NCI-H1417 (cell line): ENCODE measurements around the gene PIPOX.
"Not testable (repeated sequence)": the region's sequence is repeated elsewhere in the genome, so short reads cannot be mapped to it uniquely, and the experiment has no call there.

Source experiments
- DNase-seq, 3 experiments: peaks; one replicate each; lab custom pipeline; 2025; lab: John Stamatoyannopoulos, UW

PIPOX gene

DNA sequence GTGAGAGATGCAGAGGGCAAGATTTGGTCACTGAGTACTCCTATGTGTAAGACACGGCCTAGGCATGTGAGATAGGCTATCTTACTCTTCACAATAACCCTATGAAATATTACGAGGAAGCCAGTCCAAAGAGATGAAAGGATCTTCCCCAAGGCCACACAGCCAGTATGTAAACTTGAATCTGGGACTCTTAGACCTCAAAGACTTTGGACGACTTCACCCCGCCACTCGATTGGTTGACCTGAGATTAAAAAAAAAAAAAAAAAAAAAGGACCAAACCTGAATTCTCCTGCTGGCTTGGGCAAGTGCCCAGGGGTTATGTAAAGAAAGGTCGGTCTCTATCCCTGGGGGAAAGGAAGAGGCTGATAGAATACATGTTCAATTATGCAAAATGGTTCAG, 33.1 kb downstream of the PIPOX start:
- DNase-seq: no peak

DNA sequence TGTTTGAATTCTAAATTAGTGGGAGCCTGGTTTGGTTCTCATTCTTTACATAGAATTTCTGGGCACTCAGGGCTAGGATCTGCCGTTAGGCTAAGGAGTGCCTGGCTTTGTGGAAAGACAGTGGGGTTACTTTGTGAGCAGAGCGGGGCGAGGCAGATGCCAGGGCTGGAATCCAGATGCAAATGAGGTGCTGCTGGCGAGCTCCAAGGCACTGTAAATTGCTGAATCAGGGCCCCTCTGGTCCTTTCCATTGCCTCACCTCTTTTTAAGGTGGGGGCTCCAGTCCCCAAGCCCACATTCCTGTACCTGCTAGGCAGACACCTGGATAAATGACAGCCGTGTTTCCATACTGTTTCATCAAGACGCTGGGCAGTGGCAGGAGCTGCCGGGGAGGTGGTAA, 33.8 kb downstream of the PIPOX start:
- DNase-seq: no peak

DNA sequence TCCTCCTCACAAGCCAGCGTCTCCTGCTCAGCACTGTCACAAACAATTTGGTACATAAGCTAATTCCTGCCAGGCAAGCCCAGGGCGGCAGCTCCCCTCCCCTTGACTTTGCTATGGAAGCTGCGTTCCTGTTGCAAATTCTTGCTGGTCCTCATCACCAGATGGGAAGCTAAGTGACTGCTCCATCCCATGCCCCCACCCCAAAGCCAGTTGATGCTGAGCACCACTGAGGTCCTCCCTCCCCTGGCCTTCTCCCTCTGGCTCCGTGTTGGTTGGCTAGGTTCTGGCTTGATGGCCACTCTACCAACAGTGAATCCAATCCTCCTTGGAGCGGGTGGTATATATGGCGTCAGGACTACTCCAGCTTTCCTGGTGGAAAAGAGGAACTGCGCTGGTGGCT, 34.4 kb downstream of the PIPOX start:
- DNase-seq: no peak

DNA sequence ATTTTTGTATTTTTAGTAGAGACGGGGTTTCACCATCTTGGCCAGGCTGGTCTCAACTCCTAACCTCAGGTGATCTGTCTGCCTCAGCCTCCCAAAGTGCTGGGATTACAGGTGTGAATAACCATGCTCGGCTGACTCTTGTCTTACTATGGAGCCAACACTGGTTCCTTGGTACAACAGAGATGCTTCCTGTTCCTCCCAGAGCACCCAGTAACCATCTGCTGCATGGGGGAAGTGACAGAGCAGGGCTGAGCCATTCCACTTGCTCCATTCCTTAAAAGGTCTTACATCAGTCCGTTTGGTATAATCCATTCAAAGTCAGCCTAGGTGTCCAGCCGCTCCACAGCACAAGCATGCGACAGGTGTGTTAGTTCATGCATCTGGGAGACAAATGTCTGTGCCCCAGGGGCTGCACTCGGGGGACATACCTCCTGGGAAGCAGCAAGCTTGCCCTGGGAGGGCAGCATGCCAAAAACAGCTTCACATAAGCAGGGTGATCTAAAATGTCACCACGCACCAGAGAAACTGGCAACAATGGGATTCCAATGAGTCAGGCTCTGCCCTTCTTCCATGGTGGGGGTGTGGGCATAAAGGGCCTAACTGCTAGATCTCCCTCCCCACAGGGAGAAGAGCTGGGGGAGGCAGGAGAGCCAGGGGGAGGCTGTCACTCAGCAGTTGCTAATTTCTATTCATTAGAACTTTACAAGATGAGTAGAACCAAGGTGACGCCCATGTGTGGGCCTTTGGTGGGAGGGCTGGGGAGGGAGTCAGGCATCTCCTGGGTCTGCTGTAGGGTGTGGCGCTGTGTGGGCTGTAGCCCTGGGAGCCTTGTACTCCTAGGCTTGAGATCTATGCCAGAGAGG, 35.5 kb downstream of the PIPOX start:
- peak in 2 of 3 experiments; percentile 16 to 60 for DNase-seq

DNA sequence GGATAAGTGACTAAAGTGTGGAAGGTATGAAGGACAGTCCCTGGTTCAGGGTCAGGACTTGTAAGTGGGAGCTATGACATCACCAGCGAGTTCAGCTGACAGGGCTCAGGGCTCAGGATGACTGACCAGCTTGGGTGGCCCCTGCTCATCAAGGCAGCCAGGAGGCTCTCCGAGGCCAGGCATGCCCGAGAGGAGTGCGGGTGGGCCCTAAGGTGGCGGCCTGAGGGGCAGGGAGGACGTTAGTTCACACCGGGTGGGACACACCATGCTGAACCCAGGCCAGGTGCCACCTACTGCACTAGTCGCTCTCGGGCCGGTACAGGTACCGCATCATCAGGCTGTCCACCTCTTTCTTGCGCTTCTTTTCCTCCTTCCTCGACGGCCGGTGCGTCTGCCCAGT, 36.5 kb downstream of the PIPOX start:
- DNase-seq: no peak

DNA sequence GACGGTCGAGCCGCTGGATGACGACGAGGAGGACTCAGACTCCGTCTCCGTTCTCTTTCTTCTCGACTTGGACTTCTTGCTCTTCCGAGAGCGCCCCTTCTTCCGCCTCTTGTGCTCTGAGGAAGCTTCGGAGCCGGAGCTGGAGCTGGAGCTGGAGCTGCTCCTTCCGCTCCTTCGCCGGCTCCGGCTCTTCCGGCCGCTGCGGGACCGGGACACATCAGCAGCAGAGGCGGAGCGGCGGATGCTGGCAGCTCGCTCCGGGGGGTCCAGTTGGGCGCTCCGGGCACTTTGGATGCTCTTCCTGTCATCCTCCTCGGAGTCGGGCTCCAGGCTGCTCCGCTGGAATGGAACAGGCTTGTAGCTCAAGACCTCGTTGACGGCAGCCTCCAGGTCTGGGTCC, 36.9 kb downstream of the PIPOX start:
- no peak for DNase-seq

DNA sequence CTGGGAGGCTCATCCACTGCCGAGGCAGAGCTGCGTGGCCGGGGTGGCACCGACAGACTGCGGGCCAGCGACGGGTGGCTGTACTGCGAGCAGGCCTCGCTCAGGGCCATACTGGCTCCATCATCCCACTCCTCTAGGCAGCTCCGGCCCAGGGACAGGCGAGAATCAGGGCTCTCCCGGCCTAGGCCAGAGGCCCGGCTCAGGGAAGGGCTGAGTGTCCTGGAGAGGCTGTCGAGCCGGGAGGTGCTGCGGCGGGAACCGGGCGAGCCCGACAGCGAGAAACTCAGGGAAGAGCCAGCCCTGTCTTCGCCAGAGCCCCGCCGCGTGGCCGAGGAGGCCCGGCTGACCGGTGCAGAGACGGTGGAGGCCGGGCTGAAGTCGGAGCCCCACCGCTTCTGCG, 37.4 kb downstream of the PIPOX start:
- DNase-seq: no peak

DNA sequence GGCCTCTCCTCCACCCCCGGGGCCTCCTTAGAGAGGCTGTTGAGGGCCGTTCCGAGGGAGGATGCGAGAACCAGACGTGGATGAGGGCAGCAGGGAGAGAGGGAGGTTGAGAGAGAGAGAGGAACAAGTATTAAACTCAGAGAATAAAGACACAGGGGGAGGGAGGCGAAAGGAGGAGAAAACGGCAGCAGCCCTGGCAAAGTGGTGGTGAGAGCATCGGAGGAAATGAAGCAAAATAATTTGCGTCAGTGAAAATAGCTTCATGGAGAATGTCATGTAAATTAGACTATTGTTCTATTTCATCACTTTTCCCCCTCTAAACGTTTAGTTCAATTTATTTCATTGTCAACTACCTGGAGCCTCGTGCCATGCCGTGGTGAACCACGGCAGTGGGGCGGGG, 38.0 kb downstream of the PIPOX start:
- DNase-seq: no peak

DNA sequence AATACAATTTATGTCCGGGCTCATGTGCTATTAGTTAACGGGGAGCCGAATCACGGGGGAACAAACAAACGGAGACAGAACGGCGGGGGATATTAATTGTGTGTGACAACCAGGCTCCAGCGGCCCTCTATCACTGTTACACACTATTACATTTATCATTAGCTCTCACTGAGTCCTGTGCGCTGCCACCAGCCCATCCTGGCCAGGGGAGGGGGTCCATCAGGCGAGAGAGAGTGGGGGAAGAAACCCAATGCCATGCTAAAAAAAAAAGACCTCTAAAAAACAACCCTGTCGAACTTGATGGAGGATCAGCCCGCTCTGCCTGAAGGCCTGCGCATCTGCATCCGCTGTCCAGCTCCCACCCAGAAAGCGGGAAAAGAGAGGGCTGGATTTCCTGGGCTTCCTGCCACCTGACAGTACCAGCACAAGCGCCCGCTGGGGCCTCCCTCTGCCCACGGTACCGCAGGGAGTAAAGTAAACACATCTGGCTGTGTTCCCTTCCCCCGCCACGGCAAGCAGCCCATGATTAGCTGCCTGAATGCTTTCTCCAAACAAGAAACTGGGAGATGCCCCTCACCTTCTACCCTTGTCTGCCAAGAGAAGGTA, 41.7 kb downstream of the PIPOX start:
- peak; percentile 80 to 99 (median 98) for DNase-seq

DNA sequence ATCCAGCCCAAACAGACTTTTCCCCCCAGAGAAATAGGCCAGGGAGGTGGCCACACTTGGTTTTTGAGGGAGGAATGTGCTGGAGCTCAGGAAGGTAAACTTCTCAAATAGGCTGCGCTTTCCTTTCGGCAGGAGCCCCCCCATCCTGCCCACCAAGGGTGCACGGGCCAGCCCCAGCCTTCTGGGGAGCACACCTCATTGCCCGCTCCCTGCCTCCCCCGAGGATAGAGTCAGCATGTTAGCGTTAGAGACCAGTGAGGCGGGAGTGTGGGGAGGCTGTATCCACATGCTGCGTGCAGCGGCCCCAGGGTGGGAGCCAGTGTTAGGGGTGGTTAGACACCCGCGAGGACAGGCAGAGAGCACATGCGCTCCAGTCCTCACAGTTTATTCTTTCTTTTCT, 42.3 kb downstream of the PIPOX start:
- DNase-seq: no peak

DNA sequence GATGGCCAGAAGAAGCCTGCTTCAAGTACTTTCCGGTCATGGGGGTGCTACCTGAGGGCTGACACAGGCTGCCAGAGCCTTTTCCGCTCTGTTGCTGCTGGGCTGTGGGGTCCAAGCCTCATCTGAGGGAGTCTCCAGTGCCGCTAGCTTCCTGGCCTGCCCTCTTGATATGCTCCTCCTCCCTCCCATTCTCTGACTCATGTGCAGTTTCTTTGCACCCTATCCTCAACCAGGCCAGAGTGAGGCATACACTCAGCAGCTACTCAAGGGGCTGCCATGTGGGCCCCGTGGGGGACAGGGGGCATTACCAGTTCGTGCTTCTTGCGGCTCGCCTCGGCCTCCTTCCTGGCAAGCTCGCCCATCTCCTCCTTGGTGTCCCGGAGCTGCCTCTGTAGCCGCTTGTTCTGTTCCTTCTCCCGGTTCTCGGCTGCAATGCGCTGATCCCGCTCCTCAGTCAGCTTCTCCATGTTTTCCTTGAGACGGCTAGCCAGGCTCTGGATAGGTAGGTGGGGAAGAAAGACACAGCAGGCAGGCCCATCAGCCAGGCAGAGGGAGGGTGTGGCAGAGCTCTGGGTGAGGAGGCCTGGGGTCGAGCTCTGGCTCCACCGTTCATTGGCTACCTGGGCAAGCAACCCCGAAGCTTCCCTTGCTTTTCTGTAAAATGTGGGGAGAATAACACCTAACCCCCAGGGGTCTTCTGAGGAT, 43.8 kb downstream of the PIPOX start:
- peak in 2 of 3 experiments; percentile 12 to 34 for DNase-seq

DNA sequence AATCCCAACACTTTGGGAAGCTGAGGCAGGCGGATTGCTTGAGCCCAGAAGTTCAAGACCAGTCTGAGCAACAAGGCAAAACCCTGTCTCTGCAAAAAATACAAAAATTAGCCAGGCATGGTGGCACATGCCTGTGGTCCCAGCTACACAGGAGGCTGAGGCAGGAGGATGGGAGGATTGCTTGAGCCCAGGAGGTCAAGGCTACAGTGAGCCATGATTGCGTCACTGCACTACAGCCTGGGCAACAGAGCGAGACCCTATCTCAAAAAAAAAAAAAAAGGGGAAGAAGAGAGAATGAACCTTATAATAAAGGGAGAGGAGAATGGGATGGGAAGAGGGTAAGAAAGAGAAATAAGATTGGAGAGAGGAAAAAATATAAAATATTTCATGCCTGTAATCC, 45.8 kb downstream of the PIPOX start:
- not testable (repeated sequence) for DNase-seq

DNA sequence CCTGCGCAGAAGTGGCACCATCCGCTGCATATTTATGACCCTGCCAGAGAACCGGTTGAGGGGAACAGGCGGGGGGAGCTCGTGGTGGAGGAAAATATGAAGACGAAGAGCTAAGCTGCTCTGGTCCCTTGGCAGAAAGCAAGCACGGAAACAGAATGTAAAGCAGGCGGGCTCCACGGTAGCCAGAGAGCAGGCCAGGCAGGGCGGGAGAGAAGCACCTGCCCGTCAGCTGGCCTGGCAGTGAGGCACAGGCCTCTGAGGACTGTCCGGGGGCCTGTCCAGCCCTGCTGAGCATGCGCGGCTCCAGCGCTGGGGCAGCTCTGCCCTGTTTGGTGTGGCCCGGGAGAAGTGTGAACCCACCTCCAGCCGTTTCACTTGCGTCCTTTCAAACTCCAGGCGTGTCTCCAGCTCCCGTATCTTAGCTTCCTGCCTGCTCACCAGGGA, 46.7 kb downstream of the PIPOX start:
- peak in 2 of 3 experiments; percentile 51 to 68 for DNase-seq

DNA sequence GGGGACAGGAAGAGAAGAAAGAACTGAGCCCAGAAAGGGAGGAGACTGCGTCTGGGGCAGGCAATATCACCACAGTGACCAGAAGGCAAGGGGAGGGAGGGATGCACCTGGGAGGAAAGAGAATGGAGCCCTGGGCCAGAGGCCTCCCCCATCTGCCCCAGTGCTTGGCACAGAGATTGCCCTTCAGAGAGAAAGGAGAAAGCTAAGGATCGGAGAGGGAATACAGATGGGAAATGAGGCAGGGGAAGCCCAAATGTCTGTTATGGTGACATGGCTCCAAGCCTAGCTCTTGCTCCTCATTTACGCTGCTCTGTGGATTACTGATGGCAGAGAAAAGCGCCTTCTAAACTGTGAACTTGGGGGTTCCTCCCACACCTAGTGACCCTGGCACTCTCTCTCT, 47.2 kb downstream of the PIPOX start:
- no peak for DNase-seq

DNA sequence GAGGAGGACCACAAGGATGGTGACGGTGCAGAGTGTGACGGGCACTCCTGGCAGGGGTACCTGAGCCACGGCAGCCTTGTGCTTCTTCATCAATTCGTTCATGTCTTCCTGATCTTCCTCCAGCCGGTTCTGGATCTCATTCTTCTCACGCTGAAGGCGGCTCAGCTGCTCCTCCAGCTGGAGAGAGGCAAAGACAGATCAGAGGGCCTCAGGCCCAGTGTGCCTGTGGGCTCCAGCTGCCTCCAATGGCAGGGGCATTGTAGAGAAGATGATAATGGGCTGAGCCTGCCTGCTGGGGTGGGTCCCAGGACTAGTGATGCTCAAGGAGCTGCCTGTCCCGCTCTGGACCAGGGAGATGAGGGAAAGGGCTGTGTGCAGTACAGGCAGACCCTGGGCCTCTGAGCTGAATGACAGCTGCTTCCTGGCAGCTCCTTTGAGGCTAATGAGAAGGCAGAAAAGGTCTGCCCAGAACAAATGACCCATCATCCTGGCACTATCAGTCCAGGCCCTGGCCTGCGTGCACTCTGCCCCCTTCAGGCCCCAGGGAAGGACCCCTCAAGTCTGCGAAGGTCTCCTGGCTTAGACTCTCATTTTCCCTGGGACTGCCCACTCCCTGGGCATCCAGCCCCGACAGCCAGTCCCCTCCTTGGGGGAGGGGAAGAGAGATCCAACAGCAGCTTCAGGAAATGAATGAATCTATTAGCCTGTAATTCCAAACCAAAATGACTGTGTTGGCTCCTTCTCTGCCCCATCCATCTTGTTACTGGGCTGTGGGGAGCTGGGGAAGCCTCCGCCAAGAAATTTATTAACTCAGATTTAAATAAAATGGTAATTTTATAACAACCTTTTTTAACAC, 48.0 kb downstream of the PIPOX start:
- DNase-seq: peak in 2 of 3 experiments; percentile 51 to 66

DNA sequence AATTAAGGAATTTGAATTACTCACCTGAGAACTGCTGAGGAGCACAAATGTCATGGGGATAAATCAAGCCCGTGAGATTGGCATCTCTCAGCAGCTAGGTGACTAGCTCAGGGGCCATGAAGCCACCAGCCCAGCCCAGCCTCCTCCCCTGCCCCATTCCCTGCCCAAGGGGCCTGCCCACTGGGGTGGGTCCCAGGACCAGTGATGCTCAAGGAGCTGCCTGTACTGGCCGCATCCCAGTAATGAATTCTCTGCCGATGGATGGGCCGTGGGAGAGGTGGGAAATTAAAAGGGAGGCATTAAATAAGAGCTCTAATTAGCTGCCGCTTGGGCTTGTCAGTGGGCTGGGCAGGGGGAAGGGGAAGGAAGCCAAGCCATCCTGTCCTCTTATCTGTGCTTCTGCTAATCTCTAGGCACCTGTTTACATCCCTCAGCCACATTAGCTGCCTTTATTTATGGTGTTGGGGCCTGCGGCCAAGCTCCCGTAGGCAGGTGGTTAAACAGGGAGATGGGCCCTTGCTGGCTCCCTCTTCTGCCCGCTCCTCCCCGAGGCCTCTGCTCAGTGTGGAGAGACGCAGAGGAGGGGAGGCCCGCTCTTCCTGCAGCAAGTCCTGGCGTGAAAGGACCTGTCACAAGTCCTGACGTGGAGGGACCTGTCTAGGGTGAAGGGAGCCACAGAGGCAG, 48.8 kb downstream of the PIPOX start:
- peak in 2 of 3 experiments; percentile 82 to 95 for DNase-seq

DNA sequence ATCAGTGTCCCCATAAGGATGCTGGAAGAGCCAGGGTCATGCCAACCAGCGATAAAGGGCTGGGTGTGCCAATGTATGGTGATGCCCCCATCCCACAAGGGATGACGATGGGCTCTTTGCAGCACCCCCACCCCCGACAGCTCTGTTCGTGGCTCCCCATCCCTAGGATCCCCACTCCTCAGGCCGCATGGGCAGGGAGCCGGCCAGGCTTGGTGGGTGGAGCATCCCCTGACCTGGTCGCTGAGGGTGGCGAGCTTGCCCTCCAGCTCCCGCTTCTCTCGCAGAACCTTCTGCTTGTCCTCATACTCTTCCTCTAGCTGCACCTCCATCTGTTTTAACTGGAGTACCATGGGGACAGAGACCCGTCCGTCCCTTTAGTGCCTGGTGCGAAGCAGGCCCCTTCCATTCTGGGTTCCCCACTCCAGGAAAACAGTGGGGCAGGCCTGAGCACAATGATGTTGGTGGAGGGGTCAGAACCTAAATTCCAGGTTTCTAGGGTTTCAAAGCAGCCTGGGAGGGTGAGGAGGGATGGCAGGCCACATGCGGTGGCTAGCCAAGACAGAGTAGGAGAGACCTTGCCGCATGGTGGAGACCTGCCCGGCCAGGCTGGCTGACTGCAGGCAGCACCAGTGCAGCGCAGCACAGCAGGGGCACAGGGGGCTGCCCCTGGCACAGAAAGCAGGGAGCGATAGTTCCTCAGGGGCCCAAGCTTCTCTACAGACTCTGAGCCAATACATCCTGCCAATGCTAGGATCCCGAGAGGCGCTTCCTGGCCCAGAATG, 50.3 kb downstream of the PIPOX start:
- no peak for DNase-seq

DNA sequence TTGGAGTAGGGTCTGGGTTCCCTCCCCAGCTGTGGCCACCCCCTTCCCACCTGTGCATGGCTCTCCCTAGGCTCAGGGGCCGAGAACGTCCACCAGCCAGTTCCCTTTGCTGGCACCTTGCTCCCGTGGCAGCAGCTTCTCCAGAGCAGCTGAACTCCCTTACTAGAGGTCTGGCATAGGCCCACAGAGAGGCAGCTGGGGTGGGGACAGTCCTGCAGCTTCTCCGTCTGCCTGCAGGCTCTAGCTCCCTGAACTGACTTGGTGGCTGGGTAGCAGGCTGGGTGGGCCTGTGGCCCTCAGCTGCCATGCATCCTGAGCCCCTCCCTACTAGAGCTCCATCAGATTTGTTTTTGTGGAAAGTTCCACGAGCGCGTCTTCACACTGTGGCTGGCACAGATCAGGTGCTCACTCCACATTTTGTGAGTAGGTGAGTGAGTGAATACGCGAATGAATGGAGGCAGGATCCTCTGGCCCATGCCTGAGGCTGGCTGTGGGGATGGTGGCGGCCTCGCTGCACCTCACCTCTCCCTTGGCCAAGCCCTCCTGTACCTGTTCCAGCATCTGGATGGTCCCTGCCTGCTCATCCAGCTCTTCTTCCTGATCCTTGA, 51.3 kb downstream of the PIPOX start:
- no peak for DNase-seq

DNA sequence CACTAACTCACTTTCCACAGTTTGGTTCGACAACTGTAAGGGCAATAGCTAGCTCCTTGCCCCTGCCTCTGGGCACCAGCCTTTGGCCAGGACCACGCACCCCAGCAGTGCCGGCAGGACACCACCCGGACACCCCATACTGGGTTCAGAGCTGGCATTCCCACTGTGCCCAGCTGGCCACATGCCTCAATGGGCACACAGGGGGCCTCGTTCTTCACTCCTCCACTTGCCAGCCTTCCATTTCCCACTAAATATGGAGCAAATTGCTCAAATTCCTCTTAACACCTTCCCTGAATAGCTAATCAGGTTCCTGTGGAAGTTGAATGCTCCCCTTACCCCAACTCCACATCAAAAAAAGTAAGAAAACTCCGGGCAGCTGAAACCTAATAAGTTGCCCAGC, 52.5 kb downstream of the PIPOX start:
- DNase-seq: no peak

DNA sequence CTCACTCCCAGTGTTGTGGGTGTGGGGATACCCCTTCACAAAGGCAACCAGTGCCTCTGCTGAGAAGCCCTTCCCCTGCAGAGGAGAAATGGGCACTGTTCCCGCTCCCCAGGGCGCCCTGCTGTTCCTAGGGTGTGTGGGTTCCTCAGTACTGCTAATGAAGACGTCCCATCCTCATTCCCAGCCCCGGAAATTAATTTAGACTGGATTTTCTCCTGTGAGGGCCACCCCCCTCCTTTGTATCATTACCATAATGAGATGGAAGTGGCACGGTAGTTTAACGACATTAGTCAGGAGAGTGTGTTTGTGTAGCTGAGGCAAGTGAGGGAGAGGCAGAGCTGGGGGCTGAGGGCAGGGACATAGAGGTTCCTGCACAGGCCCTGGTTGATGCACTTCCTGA, 53.2 kb downstream of the PIPOX start:
- peak in 2 of 3 experiments; percentile 22 to 65 for DNase-seq
